Stimulated activated CD4-positive, alpha-beta T cell treated with anti-CD3 and anti-CD28 coated beads, Interleukin-1b, Interleukin-23, amount 100 ng/mL, for 24 hours (primary cell): Measurements from ENCODE around the gene KCP.
"Not testable (repeated sequence)": the region's sequence is repeated elsewhere in the genome, so short reads cannot be mapped to it uniquely, and the experiment has no call there.

Experiments
- DNase-seq, 4 experiments: peaks; one replicate each; pipeline ENCODE4 v3.0.0-alpha.2; 2020; ENCODE audit warnings: low read depth in 4 of 4, low spot score in 1 of 4

KCP gene

DNA sequence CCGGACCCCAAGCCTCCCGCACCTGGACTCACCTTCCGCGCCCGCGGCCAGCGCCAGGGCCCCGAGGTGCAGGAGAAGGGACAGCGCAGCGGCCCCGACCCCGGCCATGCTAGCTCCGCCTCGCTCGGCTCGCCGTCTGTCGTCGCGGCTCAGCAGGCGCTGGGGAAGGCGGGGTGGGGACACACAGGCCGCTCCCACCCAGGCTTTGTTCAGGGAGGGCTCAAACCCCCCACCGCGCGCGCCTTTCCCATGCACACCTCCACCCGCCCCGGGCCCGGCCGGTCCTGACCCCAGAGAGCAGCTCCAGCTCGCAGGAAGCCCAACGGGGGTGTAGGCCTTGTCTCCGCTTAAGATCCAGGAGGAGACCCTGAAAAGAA is at the start of gene KCP:
TSS of gene KCP (minus strand) at position 141 of the 377 bp plus-strand sequence. CDS start at position 108, 33 bp downstream.
- no peak for DNase-seq

DNA sequence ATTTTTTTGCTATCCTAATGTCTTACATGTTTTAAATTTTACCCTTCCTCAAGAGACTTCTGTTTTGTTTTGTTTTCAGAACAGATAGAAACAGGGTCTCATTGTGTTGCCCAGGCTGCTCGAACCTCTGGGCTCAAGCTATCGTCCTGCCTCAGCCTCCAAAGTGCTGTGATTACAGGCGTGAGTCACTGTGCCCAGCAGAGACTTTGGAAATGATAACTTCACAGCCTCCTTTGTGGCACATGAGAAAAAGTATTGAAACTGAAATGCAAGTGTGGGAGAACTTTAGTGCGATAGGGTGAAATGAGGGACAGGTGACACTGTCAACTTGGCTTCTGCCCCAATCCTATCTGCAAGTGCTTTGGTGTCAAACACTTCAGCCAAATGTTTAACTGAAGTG is 48.8 kb upstream of the KCP start:
- DNase-seq, result no peak

DNA sequence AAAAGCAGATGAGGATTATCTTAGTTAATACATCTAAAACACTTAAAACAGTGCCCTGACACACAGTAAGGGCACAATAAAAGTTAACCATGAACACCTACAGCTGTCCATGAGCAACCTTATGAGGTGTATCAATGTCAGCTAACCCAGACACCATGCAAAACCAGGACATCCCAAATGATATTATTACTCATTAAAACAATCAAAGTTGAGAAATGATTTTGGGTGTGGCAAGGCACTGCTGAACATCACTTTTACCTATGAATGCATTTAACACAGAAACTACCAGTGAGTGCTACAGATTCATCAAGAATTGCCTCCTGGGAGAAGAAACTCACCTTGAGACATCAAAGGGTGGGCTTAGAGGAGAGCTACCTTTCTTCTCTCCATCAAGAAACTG is 45.5 kb upstream of the KCP start:
- DNase-seq, result no peak

DNA sequence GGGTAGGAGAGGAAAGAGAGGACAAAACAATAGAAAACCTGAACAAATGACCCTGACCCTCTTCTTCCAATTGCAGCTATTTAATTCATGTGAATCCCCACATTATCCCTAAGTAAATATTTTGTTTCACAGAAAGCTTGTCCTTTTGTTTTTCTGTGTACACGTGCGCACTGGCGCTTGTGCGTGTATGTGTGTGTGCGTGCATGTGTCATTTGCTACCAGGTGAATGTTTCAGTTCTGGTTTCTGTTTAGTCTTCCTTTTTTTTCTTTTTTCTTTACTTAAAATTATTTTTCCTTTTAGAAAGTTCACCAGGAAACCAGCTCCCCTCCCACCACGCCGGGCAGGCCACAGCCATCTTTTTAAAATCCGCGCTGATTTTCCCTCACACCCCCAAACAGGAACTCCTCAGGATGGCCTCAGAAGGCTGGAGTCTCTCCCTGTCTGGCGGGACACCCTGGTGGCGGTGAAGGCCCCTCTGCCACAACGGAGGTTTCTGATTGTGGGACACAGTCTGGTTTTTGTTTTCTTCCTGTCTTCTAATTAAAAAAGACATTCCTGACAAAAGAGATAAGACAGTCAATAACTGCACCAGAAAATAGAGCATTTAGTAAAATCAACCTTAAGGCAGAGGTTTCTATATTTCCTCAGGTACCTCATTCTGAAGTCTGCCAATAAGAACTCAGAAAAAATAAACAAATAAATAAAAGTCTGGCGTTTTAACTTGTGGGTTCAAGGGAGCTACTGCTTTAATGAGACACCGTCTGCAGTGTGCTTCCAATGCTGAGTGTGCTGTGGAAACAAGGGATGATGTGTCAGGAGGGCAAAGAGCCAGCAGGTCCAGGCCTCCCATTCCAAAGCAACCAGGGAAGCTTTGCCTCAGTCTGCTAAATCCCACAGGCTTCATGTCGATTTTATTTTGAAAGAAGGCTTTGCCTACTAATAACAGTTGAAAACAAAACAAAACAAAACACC is 44.6 kb upstream of the KCP start:
- no peak for DNase-seq

DNA sequence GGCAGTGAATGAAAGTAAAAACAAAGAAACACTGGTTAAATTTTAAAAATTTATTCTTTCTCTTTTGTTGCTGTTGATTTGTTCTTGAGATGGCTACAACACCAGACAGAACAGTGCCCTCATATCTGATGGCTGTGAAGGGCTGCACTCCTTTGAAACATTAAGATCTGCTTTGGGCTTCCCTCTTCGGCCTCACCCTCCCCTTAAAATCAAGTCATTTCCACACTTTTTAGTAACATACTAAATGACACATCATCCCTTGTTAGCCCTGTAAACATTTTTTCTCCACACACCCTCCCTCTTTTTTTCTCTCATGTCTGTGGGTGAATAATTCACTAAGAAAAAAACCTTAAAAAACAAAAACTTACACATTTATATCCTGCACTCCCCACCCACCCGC is 43.6 kb upstream of the KCP start:
- DNase-seq, result no peak

DNA sequence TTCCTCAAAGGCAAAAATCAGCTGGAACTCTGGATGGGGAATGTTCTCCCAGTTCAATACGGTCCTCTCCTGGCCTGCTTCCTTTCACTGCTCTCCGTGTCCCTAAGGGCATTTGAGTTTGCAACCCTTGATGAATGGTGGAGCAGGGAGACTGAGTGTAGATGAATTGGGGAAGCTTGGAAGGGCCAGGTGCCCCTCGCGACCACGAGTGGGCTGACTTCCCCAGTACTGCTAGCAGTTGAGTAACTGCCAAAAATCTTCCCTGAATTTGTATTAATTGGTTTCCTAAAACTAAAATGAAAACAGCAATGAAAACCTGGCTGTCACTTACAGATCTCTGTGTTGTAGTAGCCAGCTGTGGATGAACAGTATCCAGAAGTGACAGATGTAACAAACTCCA is 40.8 kb upstream of the KCP start:
- no peak for DNase-seq

DNA sequence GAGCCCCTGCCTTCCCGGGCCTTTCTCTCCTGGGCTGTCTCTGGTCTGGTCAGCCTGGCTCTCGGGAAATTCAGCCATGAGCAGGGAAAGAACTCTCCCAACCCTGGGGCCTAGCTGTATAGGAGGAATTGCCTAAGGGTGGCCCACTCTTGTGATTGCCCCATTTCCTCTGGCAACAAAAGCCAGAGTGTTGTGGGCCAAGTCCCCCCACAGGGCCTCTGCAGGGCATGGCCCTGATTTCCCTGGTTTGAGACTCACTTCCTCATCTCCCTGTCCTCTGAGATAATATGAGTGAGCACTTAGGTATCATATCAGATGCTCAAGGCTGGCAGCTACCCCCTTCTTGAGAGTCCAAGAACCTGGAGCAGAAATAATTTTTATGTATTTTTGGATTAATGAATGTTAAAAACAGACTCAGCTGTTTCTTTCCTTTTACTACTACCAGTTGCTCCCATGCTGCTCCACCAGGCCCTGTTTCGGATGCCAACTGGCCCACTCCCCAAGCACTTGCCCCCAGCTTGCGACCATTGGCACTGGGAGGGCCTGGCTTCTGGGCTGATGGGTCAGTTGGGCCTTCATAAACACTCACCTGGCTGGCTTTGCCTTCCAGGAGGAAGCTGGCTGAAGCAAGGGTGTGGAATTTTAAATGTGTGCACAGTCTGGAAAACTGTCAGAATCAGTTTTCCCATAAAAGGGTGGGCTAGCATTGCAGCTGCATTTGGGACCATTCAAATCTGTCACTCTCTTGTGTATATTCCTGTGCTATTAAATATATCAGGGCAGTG is 38.7 kb upstream of the KCP start:
- no peak for DNase-seq

DNA sequence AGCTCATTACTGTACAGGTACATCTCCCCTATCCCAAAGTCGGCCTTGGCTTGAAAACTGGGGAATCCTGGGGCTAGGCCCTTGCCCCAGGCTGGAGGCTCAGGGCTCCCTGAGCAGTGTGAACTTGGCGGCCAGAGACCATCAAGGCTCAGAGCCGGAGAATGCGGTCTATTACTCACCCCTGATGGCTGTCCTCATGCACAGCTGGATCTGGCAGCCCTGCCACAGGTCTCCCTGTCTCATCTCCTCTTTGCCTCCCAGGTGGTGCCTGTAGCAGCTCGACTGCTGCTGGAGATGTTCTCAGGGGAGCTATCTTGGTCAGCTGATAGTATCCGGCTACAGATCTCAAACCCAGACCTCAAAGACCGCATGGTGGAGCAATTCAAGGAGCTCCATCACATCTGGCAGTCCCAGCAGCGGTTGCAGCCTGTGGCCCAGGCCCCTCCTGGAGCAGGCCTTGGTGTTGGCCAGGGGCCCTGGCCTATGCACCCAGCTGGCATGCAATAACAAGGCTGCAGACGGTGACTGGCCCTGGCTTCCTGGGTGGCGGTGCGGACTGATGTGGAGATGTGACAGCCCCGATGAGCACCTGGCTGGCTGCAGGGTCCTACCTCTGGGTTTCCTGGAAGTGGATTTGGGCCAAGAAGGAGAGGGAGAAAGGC is 37.9 kb upstream of the KCP start:
- DNase-seq, result no peak

DNA sequence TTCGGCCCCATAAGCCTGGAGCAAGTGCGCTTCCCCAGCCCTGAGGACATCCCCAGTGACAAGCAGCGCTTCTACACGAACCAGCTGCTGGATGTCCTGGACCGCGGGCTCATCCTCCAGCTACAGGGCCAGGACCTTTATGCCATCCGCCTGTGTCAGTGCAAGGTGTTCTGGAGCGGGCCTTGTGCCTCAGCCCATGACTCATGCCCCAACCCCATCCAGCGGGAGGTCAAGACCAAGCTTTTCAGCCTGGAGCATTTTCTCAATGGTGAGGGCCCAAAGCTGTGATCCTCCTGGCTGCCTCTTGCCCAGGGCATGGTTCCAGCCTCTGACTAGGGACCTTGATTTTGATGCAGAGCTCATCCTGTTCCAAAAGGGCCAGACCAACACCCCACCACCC is 37.3 kb upstream of the KCP start:
- DNase-seq, result no peak

DNA sequence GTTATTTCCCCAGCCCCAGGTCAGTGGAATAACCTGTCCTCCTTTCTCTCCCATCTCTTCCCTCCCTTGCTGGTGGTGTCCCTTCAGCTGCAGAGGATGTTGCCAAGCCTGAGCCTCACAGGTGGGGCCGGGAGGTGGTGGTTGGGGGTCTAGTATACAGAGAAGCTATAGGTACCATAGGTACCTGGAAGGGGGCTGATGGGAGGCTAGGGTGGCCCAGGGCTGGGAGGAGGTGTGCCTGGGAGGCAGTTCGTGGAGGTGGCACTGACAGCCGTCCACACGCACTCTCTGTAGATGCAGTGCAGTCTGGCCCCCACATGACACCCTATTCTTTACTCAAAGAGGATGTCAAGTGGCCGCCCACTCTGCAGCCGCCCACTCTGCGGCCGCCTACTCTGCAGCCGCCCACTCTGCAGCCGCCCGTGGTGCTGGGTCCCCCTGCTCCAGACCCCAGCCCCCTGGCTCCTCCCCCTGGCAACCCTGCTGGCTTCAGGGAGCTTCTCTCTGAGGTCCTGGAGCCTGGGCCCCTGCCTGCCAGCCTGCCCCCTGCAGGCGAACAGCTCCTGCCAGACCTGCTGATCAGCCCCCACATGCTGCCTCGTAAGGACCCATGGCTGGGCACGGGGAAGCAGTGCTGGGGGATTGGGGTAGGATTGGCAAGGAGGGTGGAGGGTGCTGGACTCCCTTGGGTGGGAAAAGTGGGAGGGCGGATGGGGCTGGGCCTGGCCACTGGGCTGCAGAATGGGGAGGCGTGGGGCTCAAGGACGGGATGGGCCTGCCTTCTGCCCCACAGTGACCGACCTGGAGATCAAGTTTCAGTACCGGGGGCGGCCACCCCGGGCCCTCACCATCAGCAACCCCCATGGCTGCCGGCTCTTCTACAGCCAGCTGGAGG is 36.7 kb upstream of the KCP start:
- no peak for DNase-seq

DNA sequence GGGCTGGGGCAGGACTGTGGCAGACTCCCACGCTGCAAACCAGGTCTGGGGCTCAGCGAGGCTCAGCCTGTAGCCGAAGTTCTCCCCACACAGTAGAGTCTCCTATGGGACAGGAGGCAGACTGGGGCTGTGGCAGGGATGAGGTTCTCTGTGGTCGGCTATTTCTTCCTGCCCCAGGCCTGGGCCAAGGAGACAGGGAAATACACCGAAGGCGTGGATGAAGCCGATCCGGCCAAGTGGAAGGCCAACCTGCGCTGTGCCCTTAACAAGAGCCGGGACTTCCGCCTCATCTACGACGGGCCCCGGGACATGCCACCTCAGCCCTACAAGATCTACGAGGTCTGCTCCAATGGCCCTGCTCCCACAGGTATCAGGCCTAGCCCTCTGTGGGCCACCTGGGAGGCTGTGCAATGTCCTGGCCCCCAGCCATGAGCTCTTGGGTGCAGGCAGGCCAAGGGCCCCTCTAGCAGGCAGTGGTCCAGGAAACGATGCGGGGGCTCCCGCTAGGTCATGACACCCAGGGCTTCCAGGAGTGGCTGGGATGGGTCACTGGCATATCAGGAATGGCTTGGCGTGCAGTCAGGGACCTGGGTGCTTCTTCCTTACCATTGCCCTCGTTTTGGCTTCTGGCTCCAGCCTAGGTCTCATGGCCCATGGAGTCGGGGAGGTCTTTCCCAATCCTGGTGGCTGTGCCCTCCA is 35.3 kb upstream of the KCP start:
- no peak for DNase-seq

DNA sequence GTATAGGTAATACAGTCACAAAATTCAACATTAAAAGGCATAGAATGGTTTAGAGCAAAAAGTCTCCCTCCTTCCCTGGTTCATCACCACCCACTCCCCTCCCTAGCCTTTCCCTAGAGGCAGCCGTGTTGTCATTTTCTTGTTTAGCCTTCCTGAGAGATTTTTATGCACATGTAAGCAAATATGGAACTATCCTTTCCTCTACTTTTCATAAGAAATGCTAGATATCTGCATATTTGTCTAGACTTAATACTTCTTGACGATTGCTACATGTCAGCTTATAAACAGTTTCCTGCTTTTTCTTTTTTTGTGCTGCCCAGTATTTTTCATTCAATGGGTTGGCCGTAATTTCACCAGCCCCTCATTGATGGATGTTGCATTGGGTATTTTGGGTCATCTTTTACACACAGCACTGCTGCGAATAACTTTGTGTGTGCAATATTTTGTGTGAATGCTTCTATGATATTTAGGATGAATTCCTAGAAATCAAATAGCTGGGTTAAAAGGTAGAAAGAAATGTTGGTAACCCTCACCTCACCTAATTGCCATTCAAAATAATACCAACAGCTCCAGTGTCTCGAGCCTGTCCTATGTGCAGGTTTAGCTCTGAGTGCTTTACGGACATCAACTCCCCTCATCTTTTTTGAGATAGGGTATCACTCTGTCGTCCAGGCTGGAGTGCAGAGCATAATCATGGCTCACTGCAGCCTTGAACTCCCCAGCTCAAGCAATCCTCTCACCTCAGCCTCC is 34.2 kb upstream of the KCP start:
- DNase-seq, result no peak

DNA sequence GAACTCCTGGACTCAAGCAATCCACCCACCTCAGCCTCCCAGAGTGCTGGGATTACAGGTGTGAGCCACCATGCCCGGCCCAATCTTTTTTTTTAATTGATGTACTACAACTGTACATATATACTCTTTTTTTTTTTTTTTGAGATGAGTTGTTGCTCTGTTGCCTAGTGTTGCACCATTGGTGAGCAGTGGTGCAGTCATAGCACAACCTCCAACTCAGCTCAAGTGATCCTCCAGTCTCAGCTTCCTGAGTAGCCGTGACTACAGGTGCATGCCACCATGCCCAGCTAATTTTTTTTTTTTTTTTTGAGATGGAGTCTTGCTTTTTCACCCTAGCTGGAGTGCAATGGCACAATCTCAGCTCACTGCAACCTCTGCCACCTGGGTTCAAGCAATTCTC is 32.7 kb upstream of the KCP start:
- not testable (repeated sequence) for DNase-seq

DNA sequence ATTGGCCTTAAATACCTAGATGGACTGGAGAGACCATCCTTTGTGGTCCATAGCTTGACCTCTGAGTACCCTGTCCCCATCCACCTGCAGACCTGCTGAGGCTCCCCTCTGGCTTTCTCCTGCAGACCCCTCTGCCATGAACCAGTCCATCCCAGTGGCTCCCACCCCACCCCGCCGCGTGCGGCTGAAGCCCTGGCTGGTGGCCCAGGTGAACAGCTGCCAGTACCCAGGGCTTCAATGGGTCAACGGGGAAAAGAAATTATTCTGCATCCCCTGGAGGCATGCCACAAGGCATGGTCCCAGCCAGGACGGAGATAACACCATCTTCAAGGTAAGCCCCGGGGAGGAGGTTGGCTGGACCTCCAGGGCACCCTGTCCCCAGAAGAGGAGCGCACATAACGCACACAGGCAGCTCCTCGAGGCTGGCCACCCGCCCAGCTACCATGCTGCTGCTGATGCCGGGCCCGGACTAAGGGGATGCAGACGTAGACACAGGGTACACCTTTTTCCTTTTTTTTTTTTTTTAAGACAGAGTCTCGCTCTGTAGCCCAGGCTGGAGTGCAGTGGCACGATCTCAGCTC is 31.5 kb upstream of the KCP start:
- DNase-seq, result no peak

DNA sequence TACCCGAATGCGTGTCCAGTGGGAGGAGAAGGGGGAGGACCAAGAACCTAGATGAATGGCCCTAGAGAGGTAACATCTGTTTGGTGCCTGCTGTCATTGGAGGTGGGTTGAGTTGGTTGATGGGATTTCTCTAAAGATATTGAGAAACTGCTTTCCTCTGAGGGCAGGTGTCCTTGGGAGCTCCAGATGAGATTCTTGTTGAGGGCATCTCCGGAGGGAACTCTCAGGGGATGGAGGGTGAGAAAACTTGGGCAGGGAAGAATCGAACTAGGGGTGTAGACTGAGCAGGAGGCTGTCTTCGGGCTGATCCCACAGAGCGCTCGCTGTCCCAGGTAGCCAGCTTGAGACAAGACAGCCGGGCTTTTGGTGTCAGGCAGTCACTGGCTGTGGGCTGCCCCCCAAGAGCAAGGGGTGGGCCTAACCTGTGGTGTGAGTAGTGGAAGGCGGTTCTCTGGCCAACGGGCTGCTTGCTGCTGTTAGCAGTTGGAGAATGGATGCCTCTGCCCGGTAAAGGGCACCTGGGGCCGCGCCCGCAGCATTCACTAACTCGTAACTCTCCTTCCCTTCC is 30.9 kb upstream of the KCP start:
- DNase-seq, result no peak

DNA sequence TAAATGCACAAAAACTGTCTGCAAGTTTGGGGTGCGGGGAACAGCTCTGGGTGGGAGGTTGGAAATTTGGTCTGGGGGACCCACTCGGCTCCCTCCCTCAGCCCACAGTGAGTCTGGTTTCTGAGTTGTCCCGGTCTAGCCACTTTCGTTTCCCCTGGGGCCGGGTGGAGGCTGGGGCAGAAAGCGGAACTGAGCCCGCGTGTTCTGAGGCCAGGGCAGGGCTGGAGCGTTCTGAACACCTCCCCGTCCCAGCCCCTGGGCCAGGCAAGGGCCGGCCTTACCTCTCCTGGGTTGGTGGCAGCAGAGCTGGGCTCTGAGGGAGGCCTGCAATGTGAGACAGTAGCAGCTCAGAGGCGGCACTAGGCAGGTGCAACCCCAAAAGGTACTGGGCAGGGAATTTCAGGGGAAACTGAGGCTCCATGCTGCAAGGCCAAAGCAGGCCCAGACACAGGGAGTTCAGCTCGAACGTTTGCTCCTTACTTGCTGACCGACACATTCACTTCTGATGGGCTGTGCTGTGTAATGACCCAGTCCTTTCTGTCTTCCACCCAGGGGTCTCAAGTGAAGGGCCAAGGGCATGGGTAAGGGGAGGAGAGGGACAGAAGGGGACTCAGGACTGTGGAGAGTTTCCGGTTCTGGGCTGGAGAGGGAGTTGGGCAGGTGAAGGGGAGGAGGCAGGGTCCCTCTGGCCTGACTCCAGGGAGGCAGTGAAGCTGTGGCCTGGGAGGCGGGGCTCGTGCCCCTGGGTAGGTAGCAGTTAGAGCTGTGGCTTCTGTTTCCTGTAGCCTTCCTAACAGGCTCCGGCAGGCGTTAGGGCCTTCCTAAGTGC is 30.2 kb upstream of the KCP start:
- no peak for DNase-seq

DNA sequence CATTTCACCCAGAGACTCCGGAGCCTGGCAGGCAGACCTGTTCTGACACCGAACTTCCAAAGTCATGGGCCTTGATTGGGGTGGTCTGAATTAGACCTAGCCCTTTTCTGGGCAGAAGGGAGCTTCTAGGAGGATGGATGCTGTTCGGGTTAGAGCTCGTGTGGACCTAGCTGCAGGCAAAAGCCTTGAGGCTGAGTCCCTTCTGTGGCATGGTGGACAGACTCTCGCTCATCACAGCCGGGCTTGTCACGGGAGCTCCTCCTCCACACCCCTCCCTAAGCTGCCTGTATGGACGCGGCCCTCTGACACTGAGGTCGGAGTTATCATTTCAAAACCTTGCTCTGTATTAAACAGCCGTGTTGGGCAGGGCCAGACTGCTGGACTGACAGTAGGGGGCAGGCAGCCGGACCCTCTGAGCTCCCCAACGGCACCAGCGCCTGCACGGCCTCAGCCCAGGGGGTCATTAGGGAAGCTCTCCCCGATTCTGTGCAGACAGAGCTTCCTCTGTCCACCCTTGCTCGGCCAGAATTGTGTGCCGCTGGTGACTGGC is 29.4 kb upstream of the KCP start:
- no peak for DNase-seq
